ENCODE data around the gene TSPEAR.

TSPEAR gene

DNA sequence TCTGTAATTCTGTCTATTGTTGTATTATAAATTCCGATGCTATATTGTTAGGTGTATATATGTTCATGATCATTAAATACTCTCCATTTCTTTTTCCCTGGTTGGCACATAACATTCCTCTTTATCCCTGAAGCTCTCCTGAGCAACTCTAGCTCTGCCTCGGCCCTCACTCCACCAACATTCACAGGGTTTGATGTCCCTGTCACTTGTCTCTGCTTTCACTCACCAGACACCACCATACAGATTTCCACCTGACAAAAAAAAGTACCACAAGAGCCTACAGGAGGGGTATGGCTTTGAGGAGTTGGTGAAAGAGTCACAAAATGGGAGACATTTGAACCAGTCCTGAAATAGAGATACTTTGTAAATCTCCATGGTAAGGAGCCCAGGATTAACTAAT, 8.8 kb upstream of the TSPEAR start:
- H3K27ac ChIP-seq = no peak overlapping the region
- TF ChIP-seq, protein P1, sequence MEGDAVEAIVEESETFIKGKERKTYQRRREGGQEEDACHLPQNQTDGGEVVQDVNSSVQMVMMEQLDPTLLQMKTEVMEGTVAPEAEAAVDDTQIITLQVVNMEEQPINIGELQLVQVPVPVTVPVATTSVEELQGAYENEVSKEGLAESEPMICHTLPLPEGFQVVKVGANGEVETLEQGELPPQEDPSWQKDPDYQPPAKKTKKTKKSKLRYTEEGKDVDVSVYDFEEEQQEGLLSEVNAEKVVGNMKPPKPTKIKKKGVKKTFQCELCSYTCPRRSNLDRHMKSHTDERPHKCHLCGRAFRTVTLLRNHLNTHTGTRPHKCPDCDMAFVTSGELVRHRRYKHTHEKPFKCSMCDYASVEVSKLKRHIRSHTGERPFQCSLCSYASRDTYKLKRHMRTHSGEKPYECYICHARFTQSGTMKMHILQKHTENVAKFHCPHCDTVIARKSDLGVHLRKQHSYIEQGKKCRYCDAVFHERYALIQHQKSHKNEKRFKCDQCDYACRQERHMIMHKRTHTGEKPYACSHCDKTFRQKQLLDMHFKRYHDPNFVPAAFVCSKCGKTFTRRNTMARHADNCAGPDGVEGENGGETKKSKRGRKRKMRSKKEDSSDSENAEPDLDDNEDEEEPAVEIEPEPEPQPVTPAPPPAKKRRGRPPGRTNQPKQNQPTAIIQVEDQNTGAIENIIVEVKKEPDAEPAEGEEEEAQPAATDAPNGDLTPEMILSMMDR (IDR thresholded peaks at IDR 0.05) = no peak
- no peak for TF ChIP-seq ZFX (IDR thresholded peaks at IDR 0.05; ENCODE audit: borderline replicate concordance)

DNA sequence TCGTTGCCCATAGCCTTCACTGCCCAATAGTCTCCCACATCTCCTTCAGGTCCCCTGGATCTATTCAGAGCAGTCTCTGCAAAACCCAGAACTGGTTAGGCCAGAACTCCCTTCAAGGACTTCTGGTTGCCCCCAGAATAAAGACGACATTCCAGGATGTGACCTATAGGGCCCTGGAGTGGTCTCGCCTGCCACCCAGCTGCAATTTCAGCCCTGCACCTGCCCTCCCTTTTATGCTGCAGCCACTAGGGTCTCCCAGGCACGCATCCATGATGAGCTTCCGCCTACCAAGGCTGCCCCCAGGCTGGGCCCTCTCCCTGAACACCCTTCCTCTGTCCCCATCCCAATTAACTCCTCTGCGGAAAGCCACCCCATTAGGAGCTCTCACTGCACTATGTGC, 7.2 kb upstream of the TSPEAR start:
- no peak overlapping the region for H3K27ac ChIP-seq
- no peak for TF ChIP-seq ZFX (IDR thresholded peaks at IDR 0.05; ENCODE audit: borderline replicate concordance)
- TF ChIP-seq, protein P1 (IDR thresholded peaks at IDR 0.05) = no peak

DNA sequence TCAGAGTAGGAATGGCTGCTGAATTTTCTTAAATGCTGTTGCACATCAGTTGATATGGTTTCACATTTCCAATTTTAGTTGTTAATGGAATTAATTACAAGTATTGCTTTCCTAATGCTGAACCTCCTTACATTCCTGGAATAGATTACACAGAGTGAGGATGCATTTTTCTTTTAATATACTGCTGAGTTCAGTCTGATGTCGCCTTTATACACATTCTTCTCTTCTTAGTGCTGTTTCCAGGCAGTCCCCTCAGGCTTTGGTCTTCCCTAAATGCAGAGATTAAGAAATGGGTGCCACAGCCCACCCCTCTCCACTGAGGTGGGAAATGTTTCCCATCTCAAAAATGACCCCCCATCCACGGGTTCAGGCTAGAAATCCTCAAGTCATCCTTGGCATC, 6.7 kb upstream of the TSPEAR start:
- TF ChIP-seq ZFX (IDR thresholded peaks at IDR 0.05; ENCODE audit: borderline replicate concordance) = no peak
- TF ChIP-seq, protein P1 (IDR thresholded peaks at IDR 0.05) = no peak
- H3K27ac ChIP-seq = no peak overlapping the region

DNA sequence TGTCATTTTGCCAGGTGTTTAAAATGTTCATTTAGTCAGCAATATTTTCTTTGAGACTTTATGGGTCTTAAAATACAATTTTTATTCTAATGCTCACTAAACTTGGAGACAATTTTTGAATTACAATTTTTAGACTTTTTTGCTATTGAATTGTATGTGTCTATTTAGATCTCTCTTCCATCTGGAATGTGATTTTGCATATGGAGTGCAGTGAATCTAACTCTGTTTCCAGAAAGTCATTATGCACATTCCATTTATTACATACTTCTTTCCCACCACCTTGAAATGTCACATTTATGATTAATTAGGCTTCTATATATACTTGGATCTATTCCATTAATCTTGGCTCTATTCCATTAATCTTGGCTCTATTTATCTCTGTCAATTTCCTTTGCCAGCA, 5.6 kb upstream of the TSPEAR start:
- no peak for TF ChIP-seq ZFX (IDR thresholded peaks at IDR 0.05; ENCODE audit: borderline replicate concordance)
- TF ChIP-seq, protein P1 (IDR thresholded peaks at IDR 0.05) = no peak

DNA sequence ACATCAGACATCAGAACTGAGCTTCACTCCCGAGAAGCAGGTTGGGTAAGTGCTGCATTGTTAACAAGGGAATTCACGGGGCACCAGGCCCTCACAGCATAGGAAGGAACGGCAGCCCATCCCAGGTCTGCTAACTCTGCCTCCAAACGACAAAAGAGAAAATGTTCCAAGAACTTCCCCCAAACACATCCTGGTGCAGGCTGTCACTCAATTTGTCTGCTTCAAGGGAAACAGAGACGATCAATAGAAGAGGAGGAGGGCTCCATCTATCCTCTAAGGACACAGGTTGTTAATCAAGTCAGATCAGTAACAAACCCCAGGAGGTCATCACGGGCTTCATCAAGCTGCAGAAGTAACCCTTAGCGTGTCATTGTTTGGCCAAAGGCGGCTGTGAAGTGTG, 3.5 kb upstream of the TSPEAR start:
- no peak overlapping the region for H3K27ac ChIP-seq
- no peak for TF ChIP-seq ZFX (IDR thresholded peaks at IDR 0.05; ENCODE audit: borderline replicate concordance)
- TF ChIP-seq, protein P1 (IDR thresholded peaks at IDR 0.05) = no peak

More for the DNA sequence above, 5.6 kb upstream of the TSPEAR start:
- H3K27ac ChIP-seq = no peak overlapping the region

DNA sequence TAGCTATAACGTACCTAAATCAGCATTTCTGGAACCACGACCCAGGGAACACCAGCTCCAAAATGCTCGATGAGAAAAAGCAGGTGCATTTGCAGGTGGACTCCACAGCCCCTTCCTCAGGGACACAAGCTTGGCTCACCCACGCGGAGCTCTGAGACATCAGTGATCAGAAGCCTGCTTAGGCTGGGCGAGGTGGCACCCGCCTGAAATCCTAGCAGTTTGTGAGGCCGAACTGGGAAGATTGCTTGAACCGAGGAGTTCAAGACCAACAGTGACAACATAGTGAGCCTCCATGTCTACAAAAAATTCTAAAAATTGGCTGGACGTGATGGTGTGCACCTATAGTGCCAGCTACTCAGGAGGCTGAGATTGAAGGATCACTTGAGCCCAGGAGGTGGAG, 2.5 kb upstream of the TSPEAR start:
- TF ChIP-seq, protein P1 (IDR thresholded peaks at IDR 0.05) = no peak
- TF ChIP-seq ZFX (IDR thresholded peaks at IDR 0.05; ENCODE audit: borderline replicate concordance) = no peak

DNA sequence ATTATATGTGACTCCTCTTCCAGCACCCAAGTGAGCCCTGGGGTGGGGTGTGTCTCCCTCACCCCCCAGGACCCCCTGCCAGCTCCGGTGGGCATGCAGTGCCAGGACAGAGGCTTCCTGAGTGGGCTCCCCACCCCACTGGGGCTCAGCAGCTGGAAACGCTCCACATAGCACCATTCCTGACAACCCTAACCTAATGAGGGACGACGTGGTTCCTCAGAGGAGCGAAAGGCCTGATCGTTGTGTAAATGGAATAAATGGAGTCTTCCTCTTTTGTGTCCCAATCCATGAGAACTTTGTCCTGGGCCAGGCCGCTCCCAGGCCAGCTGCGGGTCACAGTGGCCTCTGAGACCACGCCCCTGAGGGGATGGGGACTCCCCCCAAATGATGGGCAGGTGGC, 1.8 kb upstream of the TSPEAR start:
- H3K27ac ChIP-seq = no peak overlapping the region
- no peak for TF ChIP-seq ZFX (IDR thresholded peaks at IDR 0.05; ENCODE audit: borderline replicate concordance)
- TF ChIP-seq, protein P1 (IDR thresholded peaks at IDR 0.05) = no peak

More for the DNA sequence above, 2.5 kb upstream of the TSPEAR start:
- H3K27ac ChIP-seq = no peak overlapping the region

All from 22Rv1 (cell line).